OCI-LY7 (cell line): ENCODE data around the gene STXBP6. TPM values are rescaled to one million over a fixed set of nuclear protein-coding genes. Genes with fewer than 3 reads are reported as not detected.

Source experiments
- BruUV-seq: library from RNA; stranded (reverse); fragments of 400-500 nt; replicated peaks from 2 replicates; lab custom pipeline; 2021; lab: Mats Ljungman, UMichigan
- CTCF ChIA-PET: fragments of 300-600 bp; sonication (Branson Sonifier 250); formaldehyde crosslinking; loops from one replicate; lab custom pipeline; 2022; ENCODE audit warnings: antibody characterized with exemption; ENCODE audit not compliant: unreplicated experiment; lab: Charles Lee
- POLR2A ChIA-PET: fragments of 300-600 bp; sonication (Branson Sonifier 250); formaldehyde crosslinking; loops from one replicate; lab custom pipeline; 2022; ENCODE audit warnings: antibody characterized with exemption; lab: Charles Lee
- DNase-seq: peaks from one replicate; pipeline ENCODE4 v3.0.0-alpha.2; 2015; ENCODE audit warnings: low spot score
- H2AFZ ChIP-seq: fragments of 200-600 bp; sonication (generic), shearing (Covaris generic); 2 replicates; pipeline ENCODE4 v1.6.1; 2014; ENCODE audit warnings: mild to moderate bottlenecking, antibody characterized with exemption, low read length, moderate library complexity
- H3K27ac ChIP-seq: fragments of 200-600 bp; sonication (generic); 2 replicates; pipeline ENCODE4 v1.5.1; 2014; ENCODE audit warnings: mixed run types, low read depth, mild to moderate bottlenecking, moderate library complexity, low read length, inconsistent platforms; ENCODE audit not compliant: poor library complexity, severe bottlenecking
- H3K36me3 ChIP-seq: fragments of 200-600 bp; sonication (generic); 2 replicates; pipeline ENCODE4 v1.6.1; 2014; ENCODE audit warnings: mild to moderate bottlenecking, antibody characterized with exemption, low read length, moderate library complexity, mixed read lengths; ENCODE audit not compliant: insufficient read depth
- H3K4me1 ChIP-seq: fragments of 200-600 bp; sonication (generic); 2 replicates; pipeline ENCODE4 v1.5.1; 2014; ENCODE audit warnings: mild to moderate bottlenecking, low read length; ENCODE audit not compliant: insufficient read depth, poor library complexity, severe bottlenecking
- H3K4me2 ChIP-seq: fragments of 200-600 bp; sonication (generic); 2 replicates; pipeline ENCODE4 v1.6.1; 2014; ENCODE audit warnings: mild to moderate bottlenecking, low read length
- H3K4me3 ChIP-seq: fragments of 200-600 bp; sonication (generic); 2 replicates; pipeline ENCODE4 v1.5.1; 2014; ENCODE audit warnings: mild to moderate bottlenecking, low read depth, low read length; ENCODE audit not compliant: poor library complexity, severe bottlenecking
- H3K79me2 ChIP-seq: fragments of 200-600 bp; sonication (generic); 2 replicates; pipeline ENCODE4 v1.6.1; 2016; ENCODE audit warnings: low read depth, mild to moderate bottlenecking, low read length, moderate library complexity, mixed read lengths; ENCODE audit not compliant: insufficient read depth
- H3K9me2 ChIP-seq: fragments of 200-600 bp; sonication (generic); 2 replicates; pipeline ENCODE4 v1.6.1; 2016; ENCODE audit warnings: mild to moderate bottlenecking, low read length, mixed read lengths; ENCODE audit not compliant: insufficient read depth
- H3K9me3 ChIP-seq: fragments of 200-600 bp; sonication (generic); 2 replicates; pipeline ENCODE4 v1.6.1; 2014; ENCODE audit warnings: mild to moderate bottlenecking, mixed run types, low read length, mixed read lengths
- H4K20me1 ChIP-seq: fragments of 200-600 bp; sonication (generic); 2 replicates; pipeline ENCODE4 v1.6.1; 2014; ENCODE audit warnings: mild to moderate bottlenecking, antibody characterized with exemption, low read length, moderate library complexity, mixed read lengths; ENCODE audit not compliant: insufficient read depth
- EZH2phosphoT487 ChIP-seq: fragments of 200-600 bp; sonication (generic); IDR thresholded peaks from 2 replicates; pipeline ENCODE4 v1.6.1; 2018; ENCODE audit warnings: low read depth, borderline replicate concordance, mild to moderate bottlenecking, mixed run types, antibody characterized with exemption, low read length, moderate library complexity, mixed read lengths
- intact Hi-C: fragments of 100-400 bp; cut with micrococcal nuclease; formaldehyde crosslinking; loops from one replicate; pipeline ENCODE4 v1.10.0; 2022; ENCODE audit not compliant: unreplicated experiment
- total RNA-seq, 2 experiments: library from RNA; depleted of rRNA in 1 of 2; stranded (reverse); fragments of >200 nt in 1 of 2; shearing (Covaris generic) in 1 of 2; gene quantifications; 2 replicates each; pipeline ENCODE4 v1.2.3, GENCODE V29; 2014 to 2022
- TF ChIP-seq, protein P1 (sequence below): fragments of 200-600 bp; sonication (generic); conservative IDR thresholded peaks from 2 replicates; pipeline ENCODE4 v1.5.1; 2014; ENCODE audit warnings: mild to moderate bottlenecking, antibody characterized with exemption, low read length, moderate library complexity, mixed read lengths

The STXBP6 gene
- total RNA-seq, 2 experiments from 2014 or later: 0.48 TPM; not detected in 1

DNA sequence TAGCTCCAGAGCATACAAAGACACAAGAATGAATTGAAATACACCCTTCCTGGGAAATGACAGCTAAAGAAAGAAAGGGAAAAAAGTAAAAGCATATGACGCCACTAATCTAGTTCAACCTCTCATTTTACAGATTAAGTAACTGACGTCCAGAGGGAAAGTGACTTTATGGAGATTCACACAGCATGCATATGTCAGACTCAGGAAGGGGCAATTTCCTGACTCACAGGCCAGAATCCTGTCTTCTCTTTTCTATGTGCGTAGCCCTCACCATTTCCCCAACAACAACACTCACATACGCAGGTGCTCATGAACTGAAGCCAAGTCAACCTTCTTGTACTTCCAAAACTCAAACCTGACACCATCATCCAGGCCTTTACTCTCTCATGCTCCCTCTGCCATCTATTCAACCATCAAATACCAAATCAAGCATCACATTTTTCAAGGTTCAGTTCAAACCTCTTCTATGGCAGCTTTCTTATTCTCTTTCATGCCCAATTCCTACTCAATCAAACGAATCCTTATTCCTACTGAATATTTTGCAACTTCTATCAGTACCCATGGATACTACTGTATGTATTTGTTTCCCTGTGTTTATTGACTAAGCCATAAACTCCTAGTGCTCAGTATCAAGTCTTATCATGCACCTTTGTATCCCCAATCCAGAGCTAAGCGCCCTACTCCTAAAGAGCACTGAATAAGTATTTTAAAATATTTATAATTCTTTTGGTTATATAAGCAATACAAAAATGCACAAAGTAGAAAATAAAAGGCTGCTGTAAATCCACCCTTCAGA is 52.8 kb downstream of the STXBP6 start:
- Histone ChIP-seq H3K4me1 (no peaks in the 10 kb centered on the region), H3K36me3 (no peaks in the 10 kb centered on the region), H2AFZ (no peak overlapping the region), H4K20me1 (no peaks in the 10 kb centered on the region), H3K4me2 (no peak overlapping the region), H3K4me3 (no peak overlapping the region), H3K79me2 (no peaks in the 10 kb centered on the region), H3K27ac (no peak overlapping the region), H3K9me3 (no peaks in the 10 kb centered on the region), H3K9me2 (no peaks in the 10 kb centered on the region)
- ChIA-PET CTCF (no interaction called here), POLR2A (interaction anchor here (0.6 to 0.7 kb wide), 2 partner anchors 56 to 1415 kb away, joined by 3 to 4 read pairs; no protein-coding TSS in a partner anchor)
- BruUV-seq: no TSS peak
- TF ChIP-seq, protein P1, sequence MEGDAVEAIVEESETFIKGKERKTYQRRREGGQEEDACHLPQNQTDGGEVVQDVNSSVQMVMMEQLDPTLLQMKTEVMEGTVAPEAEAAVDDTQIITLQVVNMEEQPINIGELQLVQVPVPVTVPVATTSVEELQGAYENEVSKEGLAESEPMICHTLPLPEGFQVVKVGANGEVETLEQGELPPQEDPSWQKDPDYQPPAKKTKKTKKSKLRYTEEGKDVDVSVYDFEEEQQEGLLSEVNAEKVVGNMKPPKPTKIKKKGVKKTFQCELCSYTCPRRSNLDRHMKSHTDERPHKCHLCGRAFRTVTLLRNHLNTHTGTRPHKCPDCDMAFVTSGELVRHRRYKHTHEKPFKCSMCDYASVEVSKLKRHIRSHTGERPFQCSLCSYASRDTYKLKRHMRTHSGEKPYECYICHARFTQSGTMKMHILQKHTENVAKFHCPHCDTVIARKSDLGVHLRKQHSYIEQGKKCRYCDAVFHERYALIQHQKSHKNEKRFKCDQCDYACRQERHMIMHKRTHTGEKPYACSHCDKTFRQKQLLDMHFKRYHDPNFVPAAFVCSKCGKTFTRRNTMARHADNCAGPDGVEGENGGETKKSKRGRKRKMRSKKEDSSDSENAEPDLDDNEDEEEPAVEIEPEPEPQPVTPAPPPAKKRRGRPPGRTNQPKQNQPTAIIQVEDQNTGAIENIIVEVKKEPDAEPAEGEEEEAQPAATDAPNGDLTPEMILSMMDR: no peak
- TF ChIP-seq EZH2phosphoT487: no peak
- intact Hi-C loops: no loop called here
- no peak for DNase-seq

DNA sequence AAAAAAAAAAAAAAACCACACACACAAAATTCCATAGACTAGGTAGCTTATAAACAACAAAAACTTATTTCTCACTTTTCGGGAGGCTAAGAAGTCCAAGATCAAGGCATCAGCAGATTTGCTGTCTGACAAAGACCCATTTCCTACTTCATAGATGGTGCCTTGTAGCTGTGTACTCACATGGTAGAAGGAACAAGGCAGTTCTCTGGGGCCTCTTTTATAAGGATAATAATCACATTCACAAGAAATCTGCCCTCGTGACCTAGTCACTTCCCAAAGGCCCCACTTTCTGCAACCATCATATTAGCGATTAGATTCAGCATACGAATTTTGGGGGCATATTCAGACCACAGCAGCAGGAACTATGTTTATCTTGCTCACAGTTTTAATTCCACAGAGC is 54.9 kb downstream of the STXBP6 start:
- Histone ChIP-seq H3K9me2 (no peaks in the 10 kb centered on the region), H3K4me3 (no peak overlapping the region), H4K20me1 (no peaks in the 10 kb centered on the region), H3K9me3 (no peaks in the 10 kb centered on the region), H3K4me2 (no peak overlapping the region), H2AFZ (no peak overlapping the region), H3K79me2 (no peaks in the 10 kb centered on the region), H3K4me1 (no peaks in the 10 kb centered on the region), H3K27ac (no peak overlapping the region), H3K36me3 (no peaks in the 10 kb centered on the region)
- CTCF ChIA-PET: no interaction called here
- POLR2A ChIA-PET: interaction anchor here (0.7 kb wide), 1 partner anchor 31 kb away, joined by 4 read pairs; no protein-coding TSS in a partner anchor
- TF ChIP-seq, protein P1: no peak
- no peak for TF ChIP-seq EZH2phosphoT487
- BruUV-seq: no TSS peak
- DNase-seq: no peak
- intact Hi-C loops: no loop called here

DNA sequence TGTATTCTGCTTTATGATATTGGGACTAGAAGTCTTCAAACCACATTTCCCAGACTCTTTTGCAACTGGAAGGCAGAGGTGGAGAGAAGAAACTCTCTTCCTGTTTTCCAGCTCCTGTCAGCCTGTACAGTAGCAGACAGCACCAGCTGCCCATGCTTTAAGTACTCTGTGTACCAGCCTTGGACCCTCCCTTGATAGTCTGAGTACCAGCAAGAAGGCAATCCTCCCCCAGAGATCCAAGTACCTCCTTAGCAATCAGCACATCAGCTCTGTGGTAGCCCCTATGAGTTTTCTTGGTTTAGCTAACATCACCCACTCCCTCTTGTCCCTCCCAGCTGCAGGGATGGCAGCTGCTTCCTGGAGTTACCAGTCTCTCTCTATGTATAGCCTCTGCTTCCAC is 56.3 kb downstream of the STXBP6 start:
- DNase-seq: no peak
- Histone ChIP-seq H3K4me3 (no peak overlapping the region), H3K27ac (no peak overlapping the region), H3K9me2 (no peaks in the 10 kb centered on the region), H3K9me3 (no peaks in the 10 kb centered on the region), H3K4me2 (no peak overlapping the region), H3K4me1 (no peaks in the 10 kb centered on the region), H3K36me3 (no peaks in the 10 kb centered on the region), H2AFZ (no peak overlapping the region), H3K79me2 (no peaks in the 10 kb centered on the region), H4K20me1 (no peaks in the 10 kb centered on the region)
- BruUV-seq: no TSS peak
- intact Hi-C loops: no loop called here
- no peak for TF ChIP-seq EZH2phosphoT487
- TF ChIP-seq, protein P1: no peak
- POLR2A ChIA-PET: interaction anchor here (0.6 kb wide), 2 partner anchors 12 to 14 kb away, joined by 3 read pairs; no protein-coding TSS in a partner anchor
- CTCF ChIA-PET: no interaction called here
